GM21576 (cell line): Measurements from ENCODE around the gene TIGAR.

Experiments
- ATAC-seq: cut with Tn5 transposase; IDR thresholded peaks from one replicate; pipeline ENCODE4 v1.9.1; 2021; ENCODE audit warnings: mild to moderate bottlenecking, moderate library complexity; ENCODE audit not compliant: unreplicated experiment

TIGAR gene

GRCh38 chr12:4370265-4370664 is 49.3 kb downstream of the TIGAR start:
- no peak for ATAC-seq

- no peak for ATAC-seq
Observed at GRCh38 chr12:4372653-4373052, 51.6 kb downstream of the TIGAR start.

GRCh38 chr12:4375449-4375848 is 54.4 kb downstream of the TIGAR start:
- ATAC-seq: no peak

GRCh38 chr12:4378772-4379171 is 57.8 kb downstream of the TIGAR start:
- no peak for ATAC-seq

- ATAC-seq: no peak
Observed at GRCh38 chr12:4379405-4379804, 58.4 kb downstream of the TIGAR start, which contains the start of gene FGF23. Gene FGF23 (minus strand): TSS chr12:4379712. CDS start chr12:4379582, 130 bp downstream.

- no peak for ATAC-seq
Observed at GRCh38 chr12:4380332-4380731, 59.3 kb downstream of the TIGAR start.

GRCh38 chr12:4383304-4383865 is 62.4 kb downstream of the TIGAR start:
- no peak for ATAC-seq

GRCh38 chr12:4386801-4387200 is 65.8 kb downstream of the TIGAR start:
- no peak for ATAC-seq

GRCh38 chr12:4387607-4388006 is 66.6 kb downstream of the TIGAR start:
- no peak for ATAC-seq

GRCh38 chr12:4388032-4388431 is 67.0 kb downstream of the TIGAR start:
- no peak for ATAC-seq

GRCh38 chr12:4388662-4389061 is 67.6 kb downstream of the TIGAR start:
- no peak for ATAC-seq

- no peak for ATAC-seq
Observed at GRCh38 chr12:4392223-4392742, 71.3 kb downstream of the TIGAR start.

- ATAC-seq: no peak
Observed at GRCh38 chr12:4393211-4393610, 72.2 kb downstream of the TIGAR start.

GRCh38 chr12:4395818-4396217 is 74.8 kb downstream of the TIGAR start:
- no peak for ATAC-seq

GRCh38 chr12:4401117-4401516 is 80.1 kb downstream of the TIGAR start:
- no peak for ATAC-seq

GRCh38 chr12:4402996-4403395 is 82.0 kb downstream of the TIGAR start:
- no peak for ATAC-seq
